BJ (cell line): Measurements from ENCODE around the gene DCLK3. TPM values are rescaled to one million over a fixed set of nuclear protein-coding genes. Genes with fewer than 3 reads are reported as not detected.

Source experiments
- CTCF ChIA-PET: fragments of 350-600 bp; formaldehyde crosslinking; extraction: SDS; loops from one replicate; lab custom pipeline; 2021; ENCODE audit warnings: antibody characterized with exemption, inconsistent platforms; lab: Yijun Ruan, JAX
- POLR2A ChIA-PET: fragments of 300-600 bp; sonication (Branson Sonifier 250); formaldehyde crosslinking; extraction: SDS; loops from one replicate; lab custom pipeline; 2021; ENCODE audit warnings: antibody characterized with exemption; lab: Charles Lee
- DNase-seq: peaks from one replicate; pipeline ENCODE4 v3.0.0-alpha.2; 2011; ENCODE audit warnings: low read depth
- H3K27me3 ChIP-seq: 2 replicates; pipeline ENCODE4 v1.6.0; 2011; ENCODE audit warnings: low read length; ENCODE audit not compliant: control insufficient read depth, insufficient read depth
- H3K36me3 ChIP-seq: 2 replicates; pipeline ENCODE4 v1.5.1; 2011; ENCODE audit warnings: low read length; ENCODE audit not compliant: control insufficient read depth, insufficient read depth
- H3K4me3 ChIP-seq: 2 replicates; pipeline ENCODE4 v1.5.1; 2011; ENCODE audit warnings: low read depth, mild to moderate bottlenecking, control low read depth, low read length
- CTCF ChIP-seq: IDR thresholded peaks from 2 replicates; pipeline ENCODE4 v1.5.1; 2011; ENCODE audit warnings: low read depth, mild to moderate bottlenecking, control low read depth, inconsistent platforms, low read length, moderate library complexity; ENCODE audit not compliant: insufficient read depth
- polyA plus RNA-seq: library from polyadenylated mRNA; depleted of rRNA; stranded (reverse); fragments of >200 nt; gene quantifications from 2 replicates; pipeline ENCODE4 v1.2.3, GENCODE V29; 2011

The DCLK3 gene
- polyA plus RNA-seq, 1 experiment = not detected

GRCh38 chr3:36751326-36751725 is 13.0 kb downstream of the DCLK3 start:
- H3K27me3 ChIP-seq = peaks cover 3% of the 10 kb centered on the region; the same call in 1 of the 2 replicates
- POLR2A ChIA-PET = no interaction called here
- H3K4me3 ChIP-seq = no peak overlapping the region
- CTCF ChIA-PET = interaction anchor here (1.2 kb wide), 1 partner anchor 41 kb away, joined by 4 read pairs; no protein-coding TSS in a partner anchor
- TF ChIP-seq CTCF = no peak
- no peak for DNase-seq
- H3K36me3 ChIP-seq = no peaks in the 10 kb centered on the region

GRCh38 chr3:36750737-36751136 is 13.6 kb downstream of the DCLK3 start:
- no peak for DNase-seq
- H3K4me3 ChIP-seq = no peak overlapping the region
- no peak for TF ChIP-seq CTCF
- ChIA-PET POLR2A (no interaction called here), CTCF (interaction anchor here (1.2 kb wide), 1 partner anchor 41 kb away, joined by 4 read pairs; no protein-coding TSS in a partner anchor)
- no peaks in the 10 kb centered on the region for H3K36me3 ChIP-seq
- H3K27me3 ChIP-seq = peaks cover 5% of the 10 kb centered on the region

GRCh38 chr3:36744763-36745162 is 19.6 kb downstream of the DCLK3 start:
- CTCF ChIA-PET = interaction anchor here (0.7 kb wide), 1 partner anchor 11 kb away, joined by 3 read pairs; no protein-coding TSS in a partner anchor
- DNase-seq = no peak
- H3K36me3 ChIP-seq = no peaks in the 10 kb centered on the region
- no peak overlapping the region for H3K4me3 ChIP-seq
- no peak for TF ChIP-seq CTCF
- POLR2A ChIA-PET = no interaction called here
- peaks cover 5% of the 10 kb centered on the region for H3K27me3 ChIP-seq

GRCh38 chr3:36743826-36744225 is 20.5 kb downstream of the DCLK3 start:
- Histone ChIP-seq H3K4me3 (no peak overlapping the region), H3K36me3 (no peaks in the 10 kb centered on the region), H3K27me3 (peaks cover 2% of the 10 kb centered on the region)
- TF ChIP-seq CTCF = no peak
- no peak for DNase-seq
- POLR2A ChIA-PET = no interaction called here
- CTCF ChIA-PET = interaction anchor here (1.1 to 2.8 kb wide), 2 partner anchors 9 to 11 kb away, joined by 4 to 10 read pairs; no protein-coding TSS in a partner anchor

- CTCF ChIA-PET = interaction anchor here (1.0 to 2.8 kb wide), 2 partner anchors 8 to 128 kb away, joined by 3 to 10 read pairs; no protein-coding TSS in a partner anchor
- H3K27me3 ChIP-seq = peaks cover 3% of the 10 kb centered on the region
- no peak overlapping the region for H3K4me3 ChIP-seq
- no peaks in the 10 kb centered on the region for H3K36me3 ChIP-seq
- no peak for DNase-seq
- POLR2A ChIA-PET = no interaction called here
- peak; percentile 37; the same call in 1 of the 2 replicates for TF ChIP-seq CTCF
Measured at GRCh38 chr3:36741285-36741684, 23.1 kb downstream of the DCLK3 start.
